ENCODE measurements around the gene PTBP1. TPM values are rescaled to one million over a fixed set of nuclear protein-coding genes. Genes with fewer than 3 reads are reported as not detected.

PTBP1 gene
- total RNA-seq, 1 experiment from 2014 or later = 515 TPM

- Histone ChIP-seq H3K4me3 (ENCODE audit: low read depth in 2 of 2, low read length in 2 of 2) (no peak overlapping the region), H3K27ac (ENCODE audit: low read length) (no peak overlapping the region), H3K4me1 (ENCODE audit: control insufficient read depth, insufficient read depth, low read length) (no peaks in the 10 kb centered on the region), H3K36me3 (ENCODE audit: control insufficient read depth, insufficient read depth, low read length) (peaks cover 12% of the 10 kb centered on the region), H3K9me3 (ENCODE audit: control insufficient read depth, insufficient read depth, low read depth, low read length) (no peaks in the 10 kb centered on the region), H3K27me3 (ENCODE audit: control insufficient read depth, insufficient read depth, low read length) (no peaks in the 10 kb centered on the region)
- ChIA-PET CTCF (no interaction called here), POLR2A (no interaction called here)
- TF ChIP-seq CTCF (IDR thresholded peaks at IDR 0.05) (no peak), TCF7L2 (IDR thresholded peaks at IDR 0.05; ENCODE audit: low read depth, low read length) (no peak), SIN3A (IDR thresholded peaks at IDR 0.05; ENCODE audit: borderline replicate concordance, insufficient read depth, low read depth, low read length) (no peak), POLR2AphosphoS5 (IDR thresholded peaks at IDR 0.05; ENCODE audit: low read depth, low read length) (no peak)
- BruUV-seq (replicated peaks) = TSS peak; percentile 83
- intact Hi-C loops (cut with micrococcal nuclease; ENCODE audit: unreplicated experiment) = no loop called here
- in situ Hi-C loops (cut with HindIII; ENCODE audit: low pct_unique_long_range_greater_than_20kb, low sequenced_read_pairs) = no loop called here
- ATAC-seq (no peak), DNase-seq (ENCODE audit: low read depth, low spot score) (no peak)
Observed at GRCh38 chr19:811506-812048, 14.3 kb downstream of the PTBP1 start.

DNA sequence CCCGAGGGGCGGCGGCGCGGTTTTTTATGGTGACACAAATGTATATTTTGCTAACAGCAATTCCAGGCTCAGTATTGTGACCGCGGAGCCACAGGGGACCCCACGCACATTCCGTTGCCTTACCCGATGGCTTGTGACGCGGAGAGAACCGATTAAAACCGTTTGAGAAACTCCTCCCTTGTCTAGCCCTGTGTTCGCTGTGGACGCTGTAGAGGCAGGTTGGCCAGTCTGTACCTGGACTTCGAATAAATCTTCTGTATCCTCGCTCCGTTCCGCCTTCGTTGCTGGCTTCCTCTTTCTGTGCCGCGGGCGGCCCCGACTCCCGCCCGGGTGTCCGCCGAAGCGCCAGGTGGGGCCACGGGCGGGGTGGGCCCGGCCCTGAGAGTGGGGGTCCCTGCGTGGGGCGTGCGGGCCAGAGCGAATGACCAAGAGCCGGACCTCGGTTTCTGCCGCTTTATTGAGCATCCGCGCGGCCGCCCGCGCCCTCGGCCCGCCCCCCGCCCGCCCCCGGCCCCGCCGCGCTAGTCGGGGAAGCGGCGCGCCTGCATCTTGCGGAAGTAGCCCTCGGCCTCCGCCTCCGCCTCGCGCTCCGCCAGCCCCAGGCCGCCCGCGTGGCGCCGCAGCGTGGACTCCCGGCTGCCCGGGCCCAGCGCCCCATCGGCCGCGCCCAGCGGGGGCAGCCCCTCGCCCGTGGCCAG, 14.9 kb downstream of the PTBP1 start:
- Histone ChIP-seq H3K27ac (ENCODE audit: low read length) (no peak overlapping the region), H3K4me1 (ENCODE audit: control insufficient read depth, insufficient read depth, low read length) (no peaks in the 10 kb centered on the region), H3K36me3 (ENCODE audit: control insufficient read depth, insufficient read depth, low read length) (peaks cover 9% of the 10 kb centered on the region), H3K27me3 (ENCODE audit: control insufficient read depth, insufficient read depth, low read length) (no peaks in the 10 kb centered on the region), H3K4me3 (ENCODE audit: low read depth in 2 of 2, low read length in 2 of 2) (no peak overlapping the region), H3K9me3 (ENCODE audit: control insufficient read depth, insufficient read depth, low read depth, low read length) (no peaks in the 10 kb centered on the region)
- CTCF ChIA-PET = no interaction called here
- TF ChIP-seq POLR2AphosphoS5 (IDR thresholded peaks at IDR 0.05; ENCODE audit: low read depth, low read length) (peak; percentile 13; the same call in 1 of the 2 replicates), TCF7L2 (IDR thresholded peaks at IDR 0.05; ENCODE audit: low read depth, low read length) (no peak)
- in situ Hi-C loops (cut with HindIII; ENCODE audit: low pct_unique_long_range_greater_than_20kb, low sequenced_read_pairs) (no loop called here), intact Hi-C loops (cut with micrococcal nuclease; ENCODE audit: unreplicated experiment) (no loop called here)
- POLR2A ChIA-PET = no interaction called here
- no TSS peak for BruUV-seq (replicated peaks)
- ATAC-seq = no peak
- no peak for DNase-seq (ENCODE audit: low read depth, low spot score)

- BruUV-seq (replicated peaks) = TSS peak; percentile 89
- Histone ChIP-seq H3K27ac (ENCODE audit: low read length) (no peak overlapping the region), H3K27me3 (ENCODE audit: control insufficient read depth, insufficient read depth, low read length) (no peaks in the 10 kb centered on the region), H3K4me3 (ENCODE audit: low read depth in 2 of 2, low read length in 2 of 2) (no peak overlapping the region), H3K36me3 (ENCODE audit: control insufficient read depth, insufficient read depth, low read length) (peaks cover 6% of the 10 kb centered on the region), H3K9me3 (ENCODE audit: control insufficient read depth, insufficient read depth, low read depth, low read length) (no peaks in the 10 kb centered on the region), H3K4me1 (ENCODE audit: control insufficient read depth, insufficient read depth, low read length) (no peaks in the 10 kb centered on the region)
- intact Hi-C loops (cut with micrococcal nuclease; ENCODE audit: unreplicated experiment) (no loop called here), in situ Hi-C loops (cut with HindIII; ENCODE audit: low pct_unique_long_range_greater_than_20kb, low sequenced_read_pairs) (no loop called here)
- TF ChIP-seq REST (IDR thresholded peaks at IDR 0.05; ENCODE audit: insufficient read depth in 1 of 2, low read depth in 2 of 2, low read length in 1 of 2) (no peak), POLR2AphosphoS5 (IDR thresholded peaks at IDR 0.05; ENCODE audit: low read depth, low read length) (no peak), SIN3A (IDR thresholded peaks at IDR 0.05; ENCODE audit: borderline replicate concordance, insufficient read depth, low read depth, low read length) (no peak), CTCF (IDR thresholded peaks at IDR 0.05) (no peak), TCF7L2 (IDR thresholded peaks at IDR 0.05; ENCODE audit: low read depth, low read length) (no peak)
- ChIA-PET POLR2A (no interaction called here), CTCF (no interaction called here)
- DNase-seq (ENCODE audit: low read depth, low spot score) (no peak), ATAC-seq (no peak; the same call in 1 of the 2 replicates)
Observed at GRCh38 chr19:812747-813218, 15.5 kb downstream of the PTBP1 start.

All from Panc1 (cell line).